H1 (cell line): ENCODE measurements around the gene SLC35F3. TPM values are rescaled to one million over a fixed set of nuclear protein-coding genes. Genes with fewer than 3 reads are reported as not detected.

ENCODE experiments used
- CTCF ChIA-PET: fragments of 300-600 bp; sonication (Branson Sonifier 250); formaldehyde crosslinking; loops from one replicate; lab custom pipeline; 2021; ENCODE audit not compliant: partially characterized antibody; lab: Charles Lee
- POLR2A ChIA-PET: fragments of 300-600 bp; sonication (Branson Sonifier 250); formaldehyde crosslinking; loops from one replicate; lab custom pipeline; 2021; ENCODE audit warnings: inconsistent platforms; ENCODE audit not compliant: partially characterized antibody; lab: Charles Lee
- DNase-seq, 2 experiments: peaks; one replicate each; pipeline versions ENCODE4 v3.0.0 to v3.0.0-alpha.2; 2010 to 2022; ENCODE audit warnings: low spot score in 2 of 2, low read depth in 1 of 2, mixed read lengths in 1 of 2
- FAIRE-seq: peaks from 2 replicates; lab custom pipeline; 2011; peaks lifted over from hg19 to GRCh38; lab: Jason Lieb, UNC
- H2AFZ ChIP-seq: 2 replicates; pipeline ENCODE4 v1.8.1; 2012; ENCODE audit warnings: low read length, inconsistent platforms
- H2AK5ac ChIP-seq: 2 replicates; pipeline ENCODE4 v1.6.1; 2013; ENCODE audit warnings: low read depth, low read length
- H2BK120ac ChIP-seq: replicated peaks from 2 replicates; pipeline ENCODE3; 2013; ENCODE audit warnings: low read depth, low read length, inconsistent platforms
- H2BK12ac ChIP-seq: 2 replicates; pipeline ENCODE4 v1.6.1; 2013; ENCODE audit warnings: low read depth, low read length
- H2BK15ac ChIP-seq: 2 replicates; pipeline ENCODE4 v1.6.1; 2013; ENCODE audit warnings: low read length
- H2BK20ac ChIP-seq: 2 replicates; pipeline ENCODE4 v1.6.1; 2013; ENCODE audit warnings: low read length
- H2BK5ac ChIP-seq: 2 replicates; pipeline ENCODE4 v1.6.1; 2013; ENCODE audit warnings: low read depth, low read length
- H3K14ac ChIP-seq: 2 replicates; pipeline ENCODE4 v1.6.1; 2013; ENCODE audit warnings: inconsistent platforms; ENCODE audit not compliant: insufficient read length
- H3K18ac ChIP-seq: 2 replicates; pipeline ENCODE4 v1.6.1; 2013; ENCODE audit warnings: low read length; ENCODE audit errors: extremely low read depth
- H3K23ac ChIP-seq: 2 replicates; pipeline ENCODE4 v1.6.1; 2013; ENCODE audit warnings: inconsistent platforms; ENCODE audit not compliant: insufficient read length
- H3K23me2 ChIP-seq: 2 replicates; pipeline ENCODE4 v1.6.1; 2013; ENCODE audit warnings: low read depth, low read length
- H3K27ac ChIP-seq: 2 replicates; pipeline ENCODE4 v1.6.1; 2011; ENCODE audit warnings: low read depth, low read length, inconsistent platforms
- H3K27me3 ChIP-seq, 4 experiments: replicated peaks in 1 of 4; 1 replicate in 1 of 4; 2 replicates in 3 of 4; pipeline versions ENCODE4 v1.6.1 to v1.8.1; 2011 to 2013; ENCODE audit warnings: low read length in 3 of 4, mild to moderate bottlenecking in 3 of 4, inconsistent platforms in 2 of 4, mixed read lengths in 2 of 4, moderate library complexity in 1 of 4; ENCODE audit not compliant: control insufficient read depth in 3 of 4, insufficient read depth in 3 of 4; ENCODE audit errors: extremely low read depth in 1 of 4
- H3K36me3 ChIP-seq, 4 experiments: 2 replicates each; pipeline versions ENCODE4 v1.6.1 to v1.8.1; 2011 to 2013; ENCODE audit warnings: mild to moderate bottlenecking in 4 of 4, low read length in 3 of 4, moderate library complexity in 2 of 4, control low read depth in 1 of 4, inconsistent platforms in 1 of 4; ENCODE audit not compliant: insufficient read depth in 4 of 4, control insufficient read depth in 2 of 4
- H3K4ac ChIP-seq: replicated peaks from 2 replicates; pipeline ENCODE3; 2013; ENCODE audit warnings: low read length, low read depth, mixed read lengths, inconsistent platforms; ENCODE audit not compliant: insufficient read length
- H3K4me1 ChIP-seq, 4 experiments: replicated peaks in 1 of 4; 1 replicate in 1 of 4; 2 replicates in 3 of 4; pipeline versions ENCODE4 v1.6.1 to v1.8.1; 2011 to 2013; ENCODE audit warnings: low read length in 3 of 4, inconsistent platforms in 2 of 4, mixed read lengths in 1 of 4; ENCODE audit not compliant: insufficient read depth in 4 of 4, control insufficient read depth in 3 of 4
- H3K4me2 ChIP-seq, 2 experiments: 2 replicates each; pipeline versions ENCODE4 v1.6.1 to v1.8.1; 2011 to 2013; ENCODE audit warnings: low read depth in 2 of 2, low read length in 2 of 2, control low read depth in 1 of 2, inconsistent platforms in 1 of 2, mild to moderate bottlenecking in 1 of 2; ENCODE audit not compliant: insufficient read depth in 1 of 2
- H3K4me3 ChIP-seq, 4 experiments: fragments of 200-600, 300-600 bp in 1 of 4; sonication (generic), shearing (Covaris generic), sonication (Bioruptor Twin) in 1 of 4; 2 replicates each; pipeline versions ENCODE4 v1.5.1 to v1.8.1; 2011 to 2016; ENCODE audit warnings: low read length in 4 of 4, low read depth in 3 of 4, control low read depth in 2 of 4, inconsistent platforms in 2 of 4, mild to moderate bottlenecking in 2 of 4, mixed read lengths in 1 of 4, moderate library complexity in 1 of 4; ENCODE audit not compliant: insufficient read depth in 2 of 4; ENCODE audit errors: extremely low read depth in 1 of 4
- H3K56ac ChIP-seq: replicated peaks from 2 replicates; pipeline ENCODE3; 2013; ENCODE audit warnings: low read depth, mild to moderate bottlenecking, mixed read lengths, low read length, inconsistent platforms; ENCODE audit not compliant: insufficient read length
- H3K79me1 ChIP-seq: 2 replicates; pipeline ENCODE4 v1.6.1; 2013; ENCODE audit warnings: low read depth, low read length, control low read depth
- H3K79me2 ChIP-seq, 2 experiments: 2 replicates each; pipeline versions ENCODE4 v1.6.1 to v1.8.1; 2012 to 2013; ENCODE audit warnings: low read length in 2 of 2, mild to moderate bottlenecking in 2 of 2, inconsistent platforms in 1 of 2; ENCODE audit not compliant: insufficient read depth in 2 of 2, control insufficient read depth in 1 of 2
- H3K9ac ChIP-seq, 4 experiments: replicated peaks in 1 of 4; 1 replicate in 1 of 4; 2 replicates in 3 of 4; pipeline versions ENCODE4 v1.6.1 to v1.8.1; 2011 to 2013; ENCODE audit warnings: low read depth in 3 of 4, low read length in 3 of 4, control low read depth in 2 of 4, mild to moderate bottlenecking in 2 of 4, moderate library complexity in 2 of 4, inconsistent platforms in 1 of 4; ENCODE audit errors: extremely low read depth in 1 of 4
- H3K9me3 ChIP-seq, 2 experiments: 2 replicates each; pipeline versions ENCODE4 v1.6.1 to v1.8.1; 2012 to 2013; ENCODE audit warnings: mild to moderate bottlenecking in 2 of 2, moderate library complexity in 2 of 2, control low read depth in 1 of 2, inconsistent platforms in 1 of 2, low read depth in 1 of 2, low read length in 1 of 2, mixed read lengths in 1 of 2; ENCODE audit not compliant: insufficient read depth in 2 of 2
- H4K20me1 ChIP-seq, 2 experiments: replicated peaks in 1 of 2; 2 replicates each; pipeline versions ENCODE3 to v1.8.1; 2011 to 2013; ENCODE audit warnings: inconsistent platforms in 2 of 2, low read length in 2 of 2, mild to moderate bottlenecking in 1 of 2; ENCODE audit not compliant: insufficient read depth in 2 of 2, control insufficient read depth in 1 of 2
- H4K5ac ChIP-seq: 2 replicates; pipeline ENCODE4 v1.6.1; 2013; ENCODE audit warnings: low read length, low read depth, mixed read lengths, inconsistent platforms; ENCODE audit not compliant: insufficient read length
- H4K8ac ChIP-seq: 2 replicates; pipeline ENCODE4 v1.8.0; 2013; ENCODE audit warnings: mild to moderate bottlenecking, moderate library complexity, low read length, inconsistent platforms; ENCODE audit not compliant: insufficient read depth; ENCODE audit errors: extremely low read depth
- H4K91ac ChIP-seq: replicated peaks from 2 replicates; pipeline ENCODE3; 2013; ENCODE audit warnings: low read length, mixed read lengths, inconsistent platforms; ENCODE audit not compliant: insufficient read length
- BCL11A ChIP-seq, 2 experiments: IDR thresholded peaks; one replicate each; pipeline ENCODE4 v1.6.1; 2011; ENCODE audit warnings: low read depth in 2 of 2, low read length in 2 of 2, mild to moderate bottlenecking in 2 of 2
- FOSL1 ChIP-seq: IDR thresholded peaks from 2 replicates; pipeline ENCODE4 v1.6.1; 2011; ENCODE audit warnings: mild to moderate bottlenecking, low read depth, low read length, moderate library complexity; ENCODE audit not compliant: insufficient read depth
- GABPA ChIP-seq: IDR thresholded peaks from 2 replicates; pipeline ENCODE4 v1.6.1; 2011; ENCODE audit warnings: mild to moderate bottlenecking, low read length, moderate library complexity, borderline replicate concordance; ENCODE audit not compliant: insufficient read depth
- HDAC2 ChIP-seq, 2 experiments: fragments of 300-600 bp in 1 of 2; sonication (generic) in 1 of 2; IDR thresholded peaks; 2 replicates each; pipeline ENCODE4 v1.6.1; 2011 to 2012; ENCODE audit warnings: low read depth in 2 of 2, low read length in 2 of 2, mild to moderate bottlenecking in 2 of 2, moderate library complexity in 2 of 2, borderline replicate concordance in 1 of 2, inconsistent platforms in 1 of 2
- KDM1A ChIP-seq: fragments of 200-600, 300-600 bp; sonication (generic); IDR thresholded peaks from 2 replicates; pipeline ENCODE4 v1.7.1; 2016; ENCODE audit warnings: mild to moderate bottlenecking, low read length, borderline replicate concordance
- PHF8 ChIP-seq: fragments of 200-600 bp; sonication (generic); conservative IDR thresholded peaks from 2 replicates; pipeline ENCODE4 v1.7.1; 2012; ENCODE audit warnings: low read depth, mild to moderate bottlenecking, inconsistent platforms, low read length, moderate library complexity
- POLR2AphosphoS5 ChIP-seq: IDR thresholded peaks from 2 replicates; pipeline ENCODE4 v1.6.1; 2011; ENCODE audit warnings: low read depth, low read length
- POU5F1 ChIP-seq: IDR thresholded peaks from 2 replicates; pipeline ENCODE4 v1.6.1; 2011; ENCODE audit warnings: low read depth, mild to moderate bottlenecking, low read length, moderate library complexity
- RNF2 ChIP-seq: fragments of 200-900, 300-1000 bp; sonication (generic); IDR thresholded peaks from 2 replicates; pipeline ENCODE4 v1.7.1; 2016; ENCODE audit warnings: borderline replicate concordance, low read depth, mild to moderate bottlenecking, antibody characterized with exemption, low read length; ENCODE audit not compliant: poor library complexity, severe bottlenecking; ENCODE audit errors: missing control alignments
- SIN3A ChIP-seq, 2 experiments: IDR thresholded peaks in 1 of 2; conservative IDR thresholded peaks in 1 of 2; 2 replicates each; pipeline ENCODE4 v1.6.1; 2011 to 2012; ENCODE audit warnings: low read length in 2 of 2, improper control_type of control experiment in 1 of 2, low read depth in 1 of 2, mild to moderate bottlenecking in 1 of 2
- SP2 ChIP-seq: IDR thresholded peaks from 2 replicates; pipeline ENCODE4 v1.6.1; 2012; ENCODE audit warnings: mild to moderate bottlenecking, low read length, inconsistent platforms
- TAF1 ChIP-seq: IDR thresholded peaks from 2 replicates; pipeline ENCODE4 v1.6.1; 2011; ENCODE audit warnings: mild to moderate bottlenecking, low read depth, low read length
- WGBS, 2 experiments: shearing (Covaris generic) in 1 of 2; methylation state at CpG; one replicate each; pipeline versions ENCODE4 v1.1.6 to v1.1.7; 2013 to 2015; ENCODE audit warnings: low lambda C conversion rate in 2 of 2, mixed read lengths in 2 of 2, inconsistent platforms in 1 of 2, low coverage in 1 of 2, missing lambda C conversion rate in 1 of 2; ENCODE audit not compliant: insufficient replicate concordance in 2 of 2, insufficient coverage in 1 of 2, insufficient read length in 1 of 2; ENCODE audit errors: extremely low coverage in 1 of 2, missing lambda C conversion rate in 1 of 2; 5-methylcytosine and 5-hydroxymethylcytosine counted together
- polyA plus RNA-seq, 7 experiments: library from polyadenylated mRNA; depleted of rRNA in 3 of 7; stranded (reverse) in 5 of 7; unstranded in 2 of 7; fragments of >200 nt in 5 of 7; fragments of 200-250 nt in 2 of 7; gene quantifications; 1 replicate in 5 of 7; 2 replicates in 1 of 7; 4 replicates in 1 of 7; pipeline versions ENCODE4 v1.2.1 to v1.2.3, GENCODE V29; 2011 to 2013; ENCODE audit warnings: missing spikeins in 2 of 7, mixed read lengths in 2 of 7
- total RNA-seq: library from RNA; stranded (reverse); fragmentation: NEBNext Ultra II Directional; extraction: Animal tissue kit (Norgen Biotek cat#: 25700); gene quantifications from 2 replicates; pipeline ENCODE4 v1.2.1, GENCODE V29; 2021

The SLC35F3 gene
- total and polyA plus RNA-seq, 2 of the 8 experiments (the other 6 are each of a cell fraction or from before 2014, with no cell fraction given) = 0.78 to 1.2 TPM

- no peak overlapping the region for H2BK20ac ChIP-seq
- no peak overlapping the region for H2BK12ac ChIP-seq
- H4K91ac ChIP-seq = no peak overlapping the region
- DNase-seq (no peak), FAIRE-seq (no peak)
- no peaks in the 10 kb centered on the region for H3K27me3 ChIP-seq
- no peak overlapping the region for H2BK15ac ChIP-seq
- 100% methylated on average over 2 of the region's 2 CpGs; no CpG with 5 or more reads in 1 of the 2 experiments for WGBS, 2 experiments
- no peak overlapping the region for H3K14ac ChIP-seq
- H3K9ac ChIP-seq = no peak overlapping the region
- ChIA-PET POLR2A (no interaction called here), CTCF (interaction anchor here (1.4 to 3.1 kb wide), 3 partner anchors 19 to 70 kb away, joined by 3 to 17 read pairs (median 3); no protein-coding TSS in a partner anchor)
- H2AK5ac ChIP-seq = no peak overlapping the region
- no peak overlapping the region for H3K56ac ChIP-seq
- H3K9me3 ChIP-seq = no peaks in the 10 kb centered on the region
- no peak overlapping the region for H2BK5ac ChIP-seq
- no peaks in the 10 kb centered on the region for H4K20me1 ChIP-seq
- no peak overlapping the region for H3K4me2 ChIP-seq
- H3K27ac ChIP-seq = no peak overlapping the region
- no peaks in the 10 kb centered on the region for H3K79me2 ChIP-seq
- no peaks in the 10 kb centered on the region for H3K79me1 ChIP-seq
- no peaks in the 10 kb centered on the region; the same call in 1 of the 2 replicates for H3K23me2 ChIP-seq
- no peaks in the 10 kb centered on the region for H3K4me1 ChIP-seq
- H2AFZ ChIP-seq = no peak overlapping the region
- no peak overlapping the region for H3K4me3 ChIP-seq
- H4K8ac ChIP-seq = no peak overlapping the region
- no peak overlapping the region for H3K18ac ChIP-seq
- no peak overlapping the region for H2BK120ac ChIP-seq
- no peak overlapping the region for H4K5ac ChIP-seq
- H3K36me3 ChIP-seq = no peaks in the 10 kb centered on the region
- H3K4ac ChIP-seq = no peak overlapping the region
- H3K23ac ChIP-seq = no peak overlapping the region
- TF ChIP-seq KDM1A = no peak
- TF ChIP-seq RNF2 = no peak
- no peak for TF ChIP-seq SIN3A (conservative IDR thresholded peaks at IDR 0.05 in 1 of 2, IDR thresholded peaks at IDR 0.05 in 1 of 2; ENCODE audit: low read depth in 1 of 2, low read length in 2 of 2)
- TF ChIP-seq POLR2AphosphoS5 = no peak
- TF ChIP-seq FOSL1 = no peak
- TF ChIP-seq SP2 = no peak
- TF ChIP-seq PHF8 = no peak
- no peak for TF ChIP-seq HDAC2 (IDR thresholded peaks at IDR 0.05; ENCODE audit: borderline replicate concordance in 1 of 2, low read depth in 2 of 2, low read length in 2 of 2)
- no peak for TF ChIP-seq GABPA
- no peak for TF ChIP-seq POU5F1
- TF ChIP-seq BCL11A (IDR thresholded peaks at IDR 0.05; ENCODE audit: low read depth in 2 of 2, low read length in 2 of 2) = no peak
- no peak for TF ChIP-seq TAF1
Observed at GRCh38 chr1:234239515-234239914, 335.0 kb downstream of the SLC35F3 start.
